Choroid plexus epithelial cell (primary cell): ENCODE measurements around the gene RGS1.

ENCODE experiments used
- DNase-seq: peaks from one replicate; pipeline ENCODE4 v3.0.0-alpha.2; 2010; ENCODE audit warnings: low read depth
- H3K4me3 ChIP-seq: 2 replicates; pipeline ENCODE4 v1.5.1; 2011; ENCODE audit warnings: low read depth, mild to moderate bottlenecking, control low read depth, low read length, moderate library complexity
- TF ChIP-seq, protein P1 (sequence below): conservative IDR thresholded peaks from 2 replicates; pipeline ENCODE4 v1.5.1; 2011; ENCODE audit warnings: low read depth, mild to moderate bottlenecking, control low read depth, inconsistent platforms, low read length, moderate library complexity

The RGS1 gene

DNA sequence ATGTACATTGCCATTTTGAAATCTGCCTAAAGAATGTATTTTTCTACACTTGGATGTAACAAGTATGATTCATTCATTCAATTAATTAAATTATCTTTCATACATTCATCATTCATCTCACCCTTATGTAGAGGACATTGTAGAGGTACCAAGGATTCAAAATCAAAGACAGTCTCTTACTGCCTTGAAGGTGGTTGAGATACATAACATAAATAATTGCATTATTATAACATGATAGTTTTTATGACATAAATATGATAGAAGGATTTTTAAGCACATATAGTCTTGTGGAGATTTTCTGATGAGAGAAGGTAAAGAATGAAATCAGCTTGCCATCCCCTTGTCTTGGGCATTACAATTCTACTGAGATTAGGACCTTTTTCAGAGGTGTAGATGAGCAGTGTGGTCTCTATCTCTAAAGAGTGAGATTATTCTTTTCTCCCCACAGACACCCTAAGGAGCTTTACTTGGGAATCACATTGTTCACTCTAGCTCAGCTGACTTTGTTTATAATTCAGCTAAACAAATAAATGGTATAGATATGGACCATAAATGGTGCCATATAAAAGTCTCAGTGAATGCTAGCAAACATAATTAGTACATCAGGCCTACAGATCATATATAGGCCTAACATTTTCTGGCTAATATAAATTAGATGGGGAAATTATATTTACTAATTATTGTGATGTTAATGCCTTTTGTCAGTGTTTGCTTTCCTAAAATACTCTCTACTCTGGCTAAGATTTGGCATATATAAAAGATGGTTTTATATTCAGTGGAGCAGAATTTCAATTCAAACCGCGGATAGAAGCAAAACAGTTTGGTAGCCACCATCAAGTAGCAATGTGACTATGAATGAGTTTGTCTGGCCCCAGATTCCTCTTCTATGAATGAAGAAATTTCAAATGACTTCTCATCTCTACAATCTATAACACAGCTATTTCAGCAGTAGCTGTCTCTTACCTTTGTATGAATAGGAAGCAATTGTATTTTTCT, 1.9 kb downstream of the RGS1 start:
- TF ChIP-seq, protein P1, sequence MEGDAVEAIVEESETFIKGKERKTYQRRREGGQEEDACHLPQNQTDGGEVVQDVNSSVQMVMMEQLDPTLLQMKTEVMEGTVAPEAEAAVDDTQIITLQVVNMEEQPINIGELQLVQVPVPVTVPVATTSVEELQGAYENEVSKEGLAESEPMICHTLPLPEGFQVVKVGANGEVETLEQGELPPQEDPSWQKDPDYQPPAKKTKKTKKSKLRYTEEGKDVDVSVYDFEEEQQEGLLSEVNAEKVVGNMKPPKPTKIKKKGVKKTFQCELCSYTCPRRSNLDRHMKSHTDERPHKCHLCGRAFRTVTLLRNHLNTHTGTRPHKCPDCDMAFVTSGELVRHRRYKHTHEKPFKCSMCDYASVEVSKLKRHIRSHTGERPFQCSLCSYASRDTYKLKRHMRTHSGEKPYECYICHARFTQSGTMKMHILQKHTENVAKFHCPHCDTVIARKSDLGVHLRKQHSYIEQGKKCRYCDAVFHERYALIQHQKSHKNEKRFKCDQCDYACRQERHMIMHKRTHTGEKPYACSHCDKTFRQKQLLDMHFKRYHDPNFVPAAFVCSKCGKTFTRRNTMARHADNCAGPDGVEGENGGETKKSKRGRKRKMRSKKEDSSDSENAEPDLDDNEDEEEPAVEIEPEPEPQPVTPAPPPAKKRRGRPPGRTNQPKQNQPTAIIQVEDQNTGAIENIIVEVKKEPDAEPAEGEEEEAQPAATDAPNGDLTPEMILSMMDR, result no peak
- no peak for DNase-seq
- no peak overlapping the region for H3K4me3 ChIP-seq

DNA sequence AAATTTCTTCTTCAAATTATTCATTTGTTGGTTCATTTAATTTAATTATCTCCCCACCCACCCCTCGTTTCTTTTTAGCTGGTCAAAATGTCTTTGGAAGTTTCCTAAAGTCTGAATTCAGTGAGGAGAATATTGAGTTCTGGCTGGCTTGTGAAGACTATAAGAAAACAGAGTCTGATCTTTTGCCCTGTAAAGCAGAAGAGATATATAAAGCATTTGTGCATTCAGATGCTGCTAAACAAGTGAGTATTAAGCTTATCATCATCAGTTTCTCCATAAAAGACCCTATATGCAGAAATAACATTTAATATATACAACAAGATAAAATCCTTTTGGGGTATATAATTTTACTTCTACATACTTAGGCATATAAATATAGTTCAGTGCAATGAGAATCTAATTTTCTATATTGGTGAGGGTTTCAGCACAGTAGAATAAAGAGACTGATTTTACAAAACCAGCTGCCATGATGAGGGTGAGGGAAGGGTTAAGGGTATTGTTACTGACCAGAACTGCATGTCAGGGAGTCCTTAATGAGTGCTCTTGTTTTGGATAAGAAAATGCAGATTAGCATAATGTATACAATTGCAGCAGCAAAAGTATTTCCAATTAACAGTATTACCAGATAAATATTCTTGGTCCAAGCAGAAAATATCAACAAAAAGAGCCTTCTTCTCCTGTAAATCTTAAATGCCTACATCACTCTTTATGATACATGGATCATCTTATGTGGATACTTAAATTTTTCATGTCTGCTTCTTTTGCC, 2.8 kb downstream of the RGS1 start:
- DNase-seq, result no peak
- TF ChIP-seq, protein P1, result no peak
- no peak overlapping the region for H3K4me3 ChIP-seq

DNA sequence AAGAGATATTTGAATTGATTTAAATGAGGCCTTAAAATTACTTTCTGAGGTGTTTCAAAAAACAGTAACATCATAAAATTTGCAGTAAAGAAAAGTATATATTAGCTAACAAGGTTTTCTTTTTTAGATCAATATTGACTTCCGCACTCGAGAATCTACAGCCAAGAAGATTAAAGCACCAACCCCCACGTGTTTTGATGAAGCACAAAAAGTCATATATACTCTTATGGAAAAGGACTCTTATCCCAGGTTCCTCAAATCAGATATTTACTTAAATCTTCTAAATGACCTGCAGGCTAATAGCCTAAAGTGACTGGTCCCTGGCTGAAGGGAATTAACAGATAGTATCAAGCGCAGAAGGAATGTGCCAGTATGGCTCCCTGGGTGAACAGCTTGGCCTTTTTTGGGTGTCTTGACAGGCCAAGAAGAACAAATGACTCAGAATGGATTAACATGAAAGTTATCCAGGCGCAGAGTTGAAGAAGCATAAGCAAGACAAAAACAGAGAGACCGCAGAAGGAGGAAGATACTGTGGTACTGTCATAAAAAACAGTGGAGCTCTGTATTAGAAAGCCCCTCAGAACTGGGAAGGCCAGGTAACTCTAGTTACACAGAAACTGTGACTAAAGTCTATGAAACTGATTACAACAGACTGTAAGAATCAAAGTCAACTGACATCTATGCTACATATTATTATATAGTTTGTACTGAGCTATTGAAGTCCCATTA, 3.6 kb downstream of the RGS1 start:
- TF ChIP-seq, protein P1, result no peak
- H3K4me3 ChIP-seq, result no peak overlapping the region
- DNase-seq, result peak; percentile 50

DNA sequence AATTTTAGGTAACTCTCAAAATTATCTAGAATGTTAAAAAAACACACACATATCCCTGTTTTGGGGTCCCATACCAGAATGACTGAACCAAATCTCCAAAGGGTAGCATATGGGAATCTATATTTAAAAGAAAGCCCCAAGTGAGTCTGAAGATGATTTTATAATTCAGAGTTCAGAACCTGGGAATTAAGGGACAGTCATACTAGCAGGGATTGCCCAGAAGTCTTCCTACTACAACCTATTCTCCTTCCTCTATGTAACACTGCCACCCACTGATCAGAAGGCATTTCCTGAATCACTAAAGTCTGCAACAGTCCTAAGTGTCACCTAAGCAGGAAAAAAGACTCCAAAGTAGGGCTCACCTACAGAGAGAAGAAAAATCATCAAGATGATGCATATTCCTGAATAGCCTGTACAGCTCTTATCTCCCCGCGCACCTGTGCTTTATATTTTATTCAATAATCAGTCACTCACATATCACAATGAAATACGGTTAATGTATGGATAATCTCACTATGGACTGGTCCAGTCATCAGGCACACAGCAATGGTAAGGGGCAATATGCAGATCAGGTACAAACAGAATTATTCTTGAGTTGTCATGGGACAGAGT, 4.9 kb downstream of the RGS1 start:
- no peak overlapping the region for H3K4me3 ChIP-seq
- TF ChIP-seq, protein P1, result peak; percentile 69
- peak; percentile 84 for DNase-seq

DNA sequence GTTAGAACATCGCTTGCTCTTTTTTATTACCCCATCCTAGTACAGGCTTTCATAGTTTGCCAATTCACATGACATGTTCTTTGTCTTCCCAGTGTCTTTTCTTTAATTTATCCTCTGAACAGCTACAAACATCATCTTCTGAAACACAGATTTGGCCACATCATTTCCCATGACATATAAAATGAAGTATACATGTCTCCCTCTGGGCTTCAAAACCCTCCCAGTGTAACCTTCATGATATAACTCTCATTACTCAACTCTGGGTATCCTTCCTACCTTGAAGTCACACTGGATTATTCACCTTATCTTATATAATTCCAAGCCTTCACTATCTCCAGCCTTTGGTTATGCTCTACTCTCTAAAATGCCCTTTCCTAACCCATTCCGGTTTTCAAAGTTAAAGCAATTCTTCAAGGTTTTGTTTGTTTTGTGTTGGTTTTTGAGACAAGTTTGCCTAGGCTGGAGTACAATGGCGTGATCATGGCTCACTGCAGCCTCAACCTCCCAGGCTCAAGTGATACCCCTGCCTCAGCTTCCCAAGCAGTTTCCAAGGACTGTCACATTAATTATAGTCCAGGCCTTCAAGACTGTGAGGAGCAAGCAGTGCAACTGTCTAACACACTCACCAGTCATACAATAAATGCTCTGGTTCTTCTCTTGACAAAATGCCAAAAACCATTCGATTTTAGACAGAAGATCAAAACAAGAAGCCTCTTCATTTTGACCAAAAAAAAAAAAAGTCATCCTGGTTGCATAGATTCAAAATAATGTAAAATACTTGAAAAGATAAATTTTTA, 5.8 kb downstream of the RGS1 start:
- no peak overlapping the region for H3K4me3 ChIP-seq
- no peak for DNase-seq
- TF ChIP-seq, protein P1, result no peak

DNA sequence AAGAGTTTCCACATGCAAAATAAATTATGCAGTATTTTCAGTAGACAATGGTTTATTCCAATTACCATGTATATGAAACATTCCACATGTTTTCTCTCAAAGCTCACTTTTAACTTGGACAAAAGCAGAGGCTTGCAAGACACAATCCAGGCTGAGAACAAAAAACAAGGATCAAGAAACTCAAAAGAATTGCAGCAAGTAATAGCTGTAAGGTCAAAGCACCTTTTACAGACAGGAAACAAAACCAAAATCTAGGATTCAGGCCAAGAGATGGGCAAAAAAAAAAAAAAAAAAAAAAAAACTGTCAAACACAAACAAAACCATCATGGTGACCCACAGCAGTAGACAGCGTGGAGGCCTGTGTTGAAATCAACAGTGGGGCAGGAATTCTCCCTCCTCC, 9.3 kb downstream of the RGS1 start:
- no peak overlapping the region for H3K4me3 ChIP-seq
- TF ChIP-seq, protein P1, result no peak
- DNase-seq, result peak; percentile 67
